ENCODE data around the gene BCL2.

- no peak for TF ChIP-seq CTCF (conservative IDR thresholded peaks at IDR 0.05; ENCODE audit: low read length)
- TF ChIP-seq EZH2phosphoT487 (IDR thresholded peaks at IDR 0.05; ENCODE audit: borderline replicate concordance, low read depth, low read length): no peak
Observed at GRCh38 chr18:63137999-63138435, 181.6 kb downstream of the BCL2 start.
